Hypothalamus (tissue), 51 donors: ENCODE measurements around the gene ZNF484.
"Not testable (repeated sequence)": the region's sequence is repeated elsewhere in the genome, so short reads cannot be mapped to it uniquely, and the experiment has no call there.

ENCODE experiments used
- DNase-seq, 51 donors: peaks; one replicate each; lab custom pipeline; 2025; lab: John Stamatoyannopoulos, UW

Gene ZNF484

GRCh38 chr9:92796337-92796804 lies 81.5 kb downstream of the ZNF484 start:
- DNase-seq = not testable (repeated sequence)

- no peak for DNase-seq
Measured at GRCh38 chr9:92795598-92796336, 82.1 kb downstream of the ZNF484 start.
